Measurements from ENCODE around the gene LTC4S.
A peak's percentile ranks its signal among the peaks of the same experiment; 100 is the strongest.
"Not testable (repeated sequence)": the region's sequence is repeated elsewhere in the genome, so short reads cannot be mapped to it uniquely, and the experiment has no call there.

LTC4S gene

DNA sequence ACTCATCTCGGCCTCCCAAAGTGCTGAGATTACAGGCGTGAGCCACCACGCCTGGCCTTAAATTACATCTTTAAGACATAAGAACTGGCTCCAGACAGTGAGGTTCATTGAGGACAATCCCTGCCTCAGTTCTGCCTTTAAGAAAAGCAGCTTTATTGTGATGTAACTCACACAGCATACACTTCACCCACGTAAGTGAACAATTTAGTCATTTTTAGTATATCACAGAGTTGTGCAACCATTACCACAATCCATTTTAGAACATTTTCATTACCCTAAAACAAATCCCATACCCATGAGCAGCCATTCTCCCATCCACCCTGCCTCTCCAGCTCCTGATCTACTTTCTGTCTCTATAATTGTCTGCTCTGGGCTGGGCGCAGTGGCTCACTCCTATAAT lies 24.0 kb upstream of the LTC4S start:
- no peak for DNase-seq

DNA sequence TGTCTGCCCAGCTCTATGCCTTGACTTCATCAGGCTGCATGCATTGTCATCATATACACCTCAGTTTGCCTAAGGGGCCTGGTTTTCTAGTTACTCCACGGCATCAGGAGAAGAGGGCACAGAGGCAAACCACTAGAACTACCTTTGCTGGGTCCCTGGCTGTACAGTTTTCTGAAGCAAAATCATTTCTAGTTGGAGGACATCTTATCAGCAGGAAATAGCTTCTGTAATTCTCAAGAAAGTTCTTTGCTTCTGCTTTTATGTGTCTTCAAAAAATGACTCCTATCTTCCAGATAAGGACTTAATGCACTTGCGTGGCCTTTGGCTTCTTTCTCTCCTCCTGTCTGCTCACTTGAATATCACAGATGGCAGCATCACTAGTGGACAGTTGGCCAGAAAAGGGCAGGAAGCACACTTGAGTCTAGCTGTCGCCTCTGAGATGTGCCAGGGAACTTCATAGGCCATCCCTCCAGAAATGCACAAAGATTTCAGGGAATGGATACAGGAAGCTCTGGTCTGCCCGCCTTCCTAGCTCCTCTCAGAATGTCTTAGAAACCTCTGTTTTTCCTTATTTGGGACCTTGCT lies 22.4 kb upstream of the LTC4S start:
- DNase-seq, result no peak

GRCh38 chr5:179772351-179772750 lies 21.4 kb upstream of the LTC4S start:
- no peak for DNase-seq

- no peak for DNase-seq
Measured at GRCh38 chr5:179773686-179774040, 20.1 kb upstream of the LTC4S start.

GRCh38 chr5:179774442-179774841 lies 19.3 kb upstream of the LTC4S start:
- no peak for DNase-seq

DNA sequence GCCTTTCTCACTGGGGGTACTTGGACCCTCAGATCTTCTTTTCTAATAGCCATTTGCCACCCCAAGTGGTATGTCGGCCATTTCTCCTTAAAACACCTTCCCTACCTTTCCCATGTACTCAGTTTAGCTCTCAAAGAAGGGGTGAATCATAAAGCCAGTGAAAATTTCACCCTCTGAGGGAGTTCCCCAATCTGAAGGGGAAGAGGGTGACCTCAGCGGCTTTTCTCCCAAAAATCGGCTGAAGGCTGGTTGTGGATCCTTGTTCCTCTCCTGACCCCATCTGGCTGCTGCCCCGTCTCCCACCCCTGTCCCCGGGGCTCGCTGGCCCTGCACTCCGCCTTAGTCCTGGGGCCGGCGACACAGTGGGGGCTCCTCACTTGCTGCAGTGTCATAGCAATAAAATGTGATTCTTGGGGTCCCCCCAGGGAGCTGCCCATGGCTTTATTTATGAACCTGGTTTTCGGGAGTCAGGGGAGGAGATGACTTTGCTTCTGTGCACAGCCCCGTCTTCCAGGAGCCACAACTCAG lies 17.3 kb upstream of the LTC4S start:
- no peak for DNase-seq

DNA sequence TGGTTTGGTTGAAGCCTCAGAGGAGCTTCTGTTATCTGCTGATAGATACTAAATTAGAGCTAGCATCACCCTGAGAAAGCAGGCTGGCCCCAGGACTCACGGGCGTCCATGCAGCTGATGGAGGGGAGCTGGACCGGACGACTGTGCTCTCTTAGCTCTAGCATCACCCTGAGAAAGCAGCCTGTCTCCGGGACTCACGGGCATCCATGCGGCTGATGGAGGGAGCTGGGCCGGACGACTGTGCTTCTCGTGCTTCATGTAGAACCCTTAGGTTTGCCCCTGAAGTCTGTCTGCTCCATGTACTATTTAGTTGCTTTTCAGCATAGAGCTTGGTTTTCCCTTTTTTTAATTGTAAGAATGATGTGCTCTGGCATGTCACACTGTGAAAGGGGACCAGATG lies 16.3 kb upstream of the LTC4S start:
- no peak for DNase-seq

GRCh38 chr5:179777909-179778308 lies 15.9 kb upstream of the LTC4S start:
- DNase-seq, result no peak

- DNase-seq, result no peak
Measured at GRCh38 chr5:179778591-179778990, 15.2 kb upstream of the LTC4S start.

DNA sequence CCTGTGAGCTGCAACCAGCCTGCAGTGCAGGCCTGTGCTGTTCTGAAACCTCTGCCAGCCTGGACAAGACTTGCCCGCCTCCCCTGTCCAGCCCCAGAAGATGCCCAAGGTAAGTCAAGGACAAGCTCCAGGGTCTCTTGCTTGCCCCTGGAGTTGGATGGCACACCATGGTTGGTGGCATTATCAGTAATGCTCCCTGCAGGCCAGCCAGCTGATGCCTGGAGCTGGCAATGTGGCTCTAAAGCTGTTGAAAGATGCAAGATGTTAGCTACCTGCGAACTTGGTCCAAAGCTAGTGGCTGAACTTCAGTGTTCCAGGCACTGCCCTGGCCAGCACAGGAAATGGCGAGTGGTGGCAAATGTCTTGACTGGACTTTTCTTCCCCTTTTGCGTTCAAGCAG lies 14.0 kb upstream of the LTC4S start:
- no peak for DNase-seq

- no peak for DNase-seq
Measured at GRCh38 chr5:179780362-179780761, 13.4 kb upstream of the LTC4S start.

DNA sequence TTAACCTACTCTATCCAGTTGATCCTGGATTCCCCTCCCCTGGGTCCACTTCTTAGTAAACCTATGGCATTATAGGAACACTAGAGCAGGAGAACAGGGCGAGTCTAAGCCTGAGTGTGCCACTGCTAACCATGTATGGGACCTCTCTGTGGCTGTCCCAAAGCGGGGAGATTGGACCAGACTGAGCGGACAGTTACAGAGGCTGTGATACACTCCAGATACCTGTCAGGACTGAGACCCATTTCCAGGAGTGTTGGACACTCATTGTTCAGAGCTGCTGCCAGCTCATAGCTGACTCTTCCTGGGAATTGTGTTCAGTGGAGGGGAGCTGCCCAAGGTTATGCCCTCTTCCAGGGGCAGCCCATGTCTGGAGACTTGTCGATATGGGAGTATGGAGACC lies 11.9 kb upstream of the LTC4S start:
- no peak for DNase-seq

GRCh38 chr5:179783128-179783527 lies 10.7 kb upstream of the LTC4S start:
- no peak for DNase-seq

DNA sequence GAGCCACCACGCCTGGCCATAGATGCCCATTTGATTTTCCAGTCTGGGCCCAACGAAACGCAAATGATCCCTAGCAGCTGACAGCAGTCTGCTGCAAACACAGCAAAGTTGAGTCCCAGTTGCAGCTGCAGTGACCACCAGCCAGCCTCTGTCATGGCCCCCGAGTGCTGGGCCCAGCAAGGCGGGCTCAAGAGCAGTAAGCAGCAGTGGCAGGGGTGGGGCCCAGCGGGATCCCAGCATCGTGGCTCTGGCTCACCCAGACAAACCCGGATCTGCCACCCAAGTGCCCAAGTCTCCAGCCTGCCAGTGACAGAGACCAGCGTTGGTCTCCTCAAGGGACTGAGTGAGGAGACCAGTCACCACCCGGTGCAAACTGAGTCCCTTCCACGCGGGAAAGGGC lies 6.9 kb upstream of the LTC4S start:
- no peak for DNase-seq

- no peak for DNase-seq
Measured at GRCh38 chr5:179788193-179788854, 5.5 kb upstream of the LTC4S start.

- not testable (repeated sequence) for DNase-seq
Measured at GRCh38 chr5:179789278-179789677, 4.5 kb upstream of the LTC4S start.

GRCh38 chr5:179791881-179792611 lies 1.7 kb upstream of the LTC4S start:
- DNase-seq, result no peak

DNA sequence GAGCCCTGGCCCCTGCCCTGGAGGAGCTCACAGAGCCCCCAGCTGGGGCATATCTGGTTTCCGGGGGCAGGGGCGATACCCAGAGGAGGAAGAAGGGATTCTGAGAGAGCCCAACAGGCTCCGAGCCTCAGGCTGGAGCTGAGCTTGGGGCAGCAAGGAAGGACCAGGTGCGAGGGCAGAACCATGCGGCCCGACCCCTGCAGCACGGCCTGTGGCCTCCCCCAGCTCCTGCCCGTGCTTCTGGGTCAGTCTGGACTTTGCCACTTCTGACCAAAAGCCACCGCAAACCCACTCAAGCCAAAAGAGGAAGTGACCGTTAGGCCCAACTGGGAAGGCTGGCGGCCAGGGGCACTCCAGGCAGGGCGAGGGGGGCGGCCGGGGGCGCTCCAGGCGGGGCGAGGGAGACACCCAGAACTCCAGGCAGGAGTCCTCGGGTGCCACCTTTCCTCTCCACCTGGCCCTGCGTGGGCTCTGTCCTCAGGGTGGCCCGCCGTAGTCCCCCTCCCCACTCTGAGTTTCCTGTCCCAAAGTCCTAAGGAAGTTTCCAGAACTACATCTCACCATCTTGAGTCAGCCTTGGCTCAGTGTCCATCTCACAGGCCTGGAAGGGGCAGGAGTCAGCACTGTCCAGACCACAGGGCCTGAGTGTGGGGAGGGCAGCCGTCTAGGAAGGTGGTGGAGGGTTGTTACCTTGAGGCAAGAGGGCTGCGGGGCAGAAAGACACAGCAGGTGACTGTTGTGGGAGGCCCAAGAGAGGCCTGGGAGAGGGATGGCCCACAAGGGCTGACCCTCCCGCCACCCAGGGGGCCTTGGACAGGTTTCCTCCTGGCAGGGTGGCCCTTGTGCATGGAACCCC lies 946 bp upstream of the LTC4S start:
- no peak for DNase-seq

GRCh38 chr5:179794171-179794570 lies 385 bp downstream of the LTC4S start:
- DNase-seq, result no peak

- no peak for DNase-seq
Measured at GRCh38 chr5:179794575-179794974, 789 bp downstream of the LTC4S start.

DNA sequence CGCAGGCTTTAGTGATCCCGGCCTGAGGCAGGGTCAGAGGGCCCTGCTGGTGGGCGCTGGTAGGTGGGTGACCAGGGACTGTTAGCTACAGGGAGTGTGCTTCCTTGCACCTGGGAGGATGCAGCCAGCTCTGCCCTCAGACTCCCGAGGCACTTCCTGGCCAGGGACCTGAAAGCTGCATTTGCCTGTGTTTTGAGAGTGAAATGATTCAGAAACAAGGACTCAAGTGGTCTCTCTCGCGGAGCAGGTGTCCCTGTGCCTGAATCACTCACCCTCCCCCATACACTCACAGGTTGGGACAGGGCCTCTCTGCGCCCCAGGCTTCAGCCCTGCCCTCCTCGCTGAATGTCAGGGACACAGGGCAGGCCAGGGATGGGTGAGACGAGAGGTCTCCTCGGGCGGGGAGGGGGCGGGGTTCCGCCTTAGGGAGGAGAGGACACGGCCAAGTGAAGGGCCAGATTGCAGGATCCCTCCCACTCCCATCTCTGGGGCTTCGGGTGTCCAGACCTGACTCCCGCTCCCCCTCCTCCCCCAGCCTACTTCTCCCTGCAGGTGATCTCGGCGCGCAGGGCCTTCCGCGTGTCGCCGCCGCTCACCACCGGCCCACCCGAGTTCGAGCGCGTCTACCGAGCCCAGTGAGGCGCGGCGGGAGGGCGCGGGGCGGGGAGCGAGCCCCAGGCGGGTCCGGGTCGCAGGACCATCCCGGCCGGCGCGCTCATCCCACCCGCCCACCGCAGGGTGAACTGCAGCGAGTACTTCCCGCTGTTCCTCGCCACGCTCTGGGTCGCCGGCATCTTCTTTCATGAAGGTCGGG lies 1.5 kb downstream of the LTC4S start:
- DNase-seq, result peak; percentile 22

Measured in NCI-H2107 (cell line).